ENCODE measurements around the gene MMP24OS. TPM values are rescaled to one million over a fixed set of nuclear protein-coding genes. Genes with fewer than 3 reads are reported as not detected.

Gene MMP24OS
- total and polyA plus RNA-seq, 2 experiments from 2014 or later, result 19.0 to 58.5 TPM

GRCh38 chr20:35300469-35301262, 22.7 kb upstream of the MMP24OS start:
- peaks cover 26% of the 10 kb centered on the region for H3K4me1 ChIP-seq (ENCODE audit: insufficient read depth)
- no peaks in the 10 kb centered on the region for H4K20me1 ChIP-seq (ENCODE audit: insufficient read depth, poor library complexity, severe bottlenecking)
- H3K4me2 ChIP-seq, result no peak overlapping the region
- H3K27ac ChIP-seq, result no peak overlapping the region
- no peaks in the 10 kb centered on the region for H3K79me2 ChIP-seq
- H3K36me3 ChIP-seq (replicated peaks; ENCODE audit: insufficient read depth, low read depth), result no peaks in the 10 kb centered on the region
- TF ChIP-seq EZH2phosphoT487 (IDR thresholded peaks at IDR 0.05; ENCODE audit: low read depth, severe bottlenecking, unreplicated experiment), result no peak
- no peak for TF ChIP-seq CTCF (IDR thresholded peaks at IDR 0.05; ENCODE audit: poor library complexity)
- no peaks in the 10 kb centered on the region for H3K9me3 ChIP-seq (ENCODE audit: low read depth)
- no peaks in the 10 kb centered on the region for H3K9me2 ChIP-seq (replicated peaks; ENCODE audit: insufficient read depth)
- 93% methylated on average over 4 of the region's 4 CpGs for WGBS (ENCODE audit: low lambda C conversion rate, missing lambda C conversion rate)
- no peak for DNase-seq (ENCODE audit: low spot score)
- H3K27me3 ChIP-seq, result no peaks in the 10 kb centered on the region
- no peak overlapping the region for H2AFZ ChIP-seq
- H3K4me3 ChIP-seq, result no peak overlapping the region

- H3K4me1 ChIP-seq (ENCODE audit: insufficient read depth), result peaks cover 18% of the 10 kb centered on the region
- no peaks in the 10 kb centered on the region for H3K9me2 ChIP-seq (replicated peaks; ENCODE audit: insufficient read depth)
- TF ChIP-seq EZH2 (IDR thresholded peaks at IDR 0.05; ENCODE audit: borderline replicate concordance) (no peak), EZH2phosphoT487 (IDR thresholded peaks at IDR 0.05; ENCODE audit: low read depth, severe bottlenecking, unreplicated experiment) (no peak), CTCF (IDR thresholded peaks at IDR 0.05; ENCODE audit: poor library complexity) (no peak)
- H3K4me2 ChIP-seq, result no peak overlapping the region
- H3K27me3 ChIP-seq, result no peaks in the 10 kb centered on the region
- no peaks in the 10 kb centered on the region for H4K20me1 ChIP-seq (ENCODE audit: insufficient read depth, poor library complexity, severe bottlenecking)
- no peaks in the 10 kb centered on the region for H3K79me2 ChIP-seq
- H3K9me3 ChIP-seq (ENCODE audit: low read depth), result no peaks in the 10 kb centered on the region
- DNase-seq (ENCODE audit: low spot score), result no peak
- H2AFZ ChIP-seq, result no peak overlapping the region
- 95% methylated on average over 4 of the region's 4 CpGs for WGBS (ENCODE audit: low lambda C conversion rate, missing lambda C conversion rate)
- no peak overlapping the region for H3K27ac ChIP-seq
- no peak overlapping the region for H3K4me3 ChIP-seq
- no peaks in the 10 kb centered on the region for H3K36me3 ChIP-seq (replicated peaks; ENCODE audit: insufficient read depth, low read depth)
These were observed 21.9 kb upstream of the MMP24OS start for GRCh38 chr20:35299780-35300179.

- TF ChIP-seq CTCF (IDR thresholded peaks at IDR 0.05; ENCODE audit: poor library complexity) (no peak), EZH2phosphoT487 (IDR thresholded peaks at IDR 0.05; ENCODE audit: low read depth, severe bottlenecking, unreplicated experiment) (no peak), EZH2 (IDR thresholded peaks at IDR 0.05; ENCODE audit: borderline replicate concordance) (no peak)
- Histone ChIP-seq H3K36me3 (replicated peaks; ENCODE audit: insufficient read depth, low read depth) (no peaks in the 10 kb centered on the region), H3K79me2 (no peaks in the 10 kb centered on the region), H3K9me2 (replicated peaks; ENCODE audit: insufficient read depth) (no peaks in the 10 kb centered on the region), H3K4me3 (no peak overlapping the region), H4K20me1 (ENCODE audit: insufficient read depth, poor library complexity, severe bottlenecking) (no peaks in the 10 kb centered on the region), H3K27me3 (no peaks in the 10 kb centered on the region), H3K4me2 (no peak overlapping the region), H3K27ac (no peak overlapping the region), H3K4me1 (ENCODE audit: insufficient read depth) (peaks cover 10% of the 10 kb centered on the region), H3K9me3 (ENCODE audit: low read depth) (no peaks in the 10 kb centered on the region), H2AFZ (no peak overlapping the region)
- 59% methylated on average over 5 of the region's 5 CpGs for WGBS (ENCODE audit: low lambda C conversion rate, missing lambda C conversion rate)
- no peak for DNase-seq (ENCODE audit: low spot score)
These were observed 20.3 kb upstream of the MMP24OS start for GRCh38 chr20:35298264-35298663.
